ENCODE results near the gene TPM1.

DNA sequence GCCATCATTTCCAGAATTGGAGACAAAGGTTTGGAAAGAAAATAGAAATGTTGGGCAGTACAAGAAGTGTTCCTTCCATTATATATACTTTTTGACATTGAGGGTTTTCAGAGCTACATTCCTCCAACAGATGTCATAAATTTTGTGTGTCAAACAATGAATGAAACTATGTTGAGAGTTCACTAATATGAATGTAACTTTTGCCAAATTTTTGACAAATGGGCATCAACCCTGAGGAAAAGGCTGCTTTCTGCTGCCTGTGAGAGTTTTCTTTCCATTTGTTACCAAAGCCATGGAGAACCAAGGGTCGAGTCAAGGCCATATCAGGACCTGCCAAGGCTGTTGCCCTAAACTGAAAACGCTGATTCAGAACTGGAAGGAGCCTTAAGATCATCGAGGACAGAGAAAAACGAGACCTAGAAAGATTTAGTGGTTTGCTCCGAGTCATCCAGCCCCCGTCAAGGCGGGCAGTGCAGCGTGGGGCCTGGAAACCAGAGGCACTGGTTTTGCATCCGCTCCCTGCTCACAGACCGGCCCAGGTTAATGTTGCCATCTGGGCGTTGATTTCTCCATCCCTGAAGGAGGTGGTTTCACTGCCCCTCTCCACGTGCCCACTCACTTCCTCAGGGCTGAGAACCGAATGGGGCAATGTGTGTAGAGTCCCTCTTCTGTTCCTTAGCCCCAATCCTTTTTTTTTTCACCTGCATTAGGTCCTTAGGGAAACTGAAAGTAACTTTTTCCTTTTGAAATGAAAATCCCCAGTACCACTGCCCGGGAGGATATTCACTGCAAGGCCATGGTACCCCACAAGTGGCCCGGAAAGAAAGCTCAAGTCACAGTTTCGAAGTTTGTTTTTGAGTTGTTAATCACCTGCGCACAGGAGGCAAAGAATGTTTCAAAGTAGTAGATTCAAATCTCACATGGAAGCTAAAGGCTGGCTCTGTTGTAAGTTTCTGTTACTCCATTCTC, 32.8 kb downstream of the TPM1 start:
- TF ChIP-seq POLR2A (IDR thresholded peaks at IDR 0.05) (no peak), POLR2AphosphoS5 (IDR thresholded peaks at IDR 0.05) (no peak)
- TF ChIP-seq, protein P1, sequence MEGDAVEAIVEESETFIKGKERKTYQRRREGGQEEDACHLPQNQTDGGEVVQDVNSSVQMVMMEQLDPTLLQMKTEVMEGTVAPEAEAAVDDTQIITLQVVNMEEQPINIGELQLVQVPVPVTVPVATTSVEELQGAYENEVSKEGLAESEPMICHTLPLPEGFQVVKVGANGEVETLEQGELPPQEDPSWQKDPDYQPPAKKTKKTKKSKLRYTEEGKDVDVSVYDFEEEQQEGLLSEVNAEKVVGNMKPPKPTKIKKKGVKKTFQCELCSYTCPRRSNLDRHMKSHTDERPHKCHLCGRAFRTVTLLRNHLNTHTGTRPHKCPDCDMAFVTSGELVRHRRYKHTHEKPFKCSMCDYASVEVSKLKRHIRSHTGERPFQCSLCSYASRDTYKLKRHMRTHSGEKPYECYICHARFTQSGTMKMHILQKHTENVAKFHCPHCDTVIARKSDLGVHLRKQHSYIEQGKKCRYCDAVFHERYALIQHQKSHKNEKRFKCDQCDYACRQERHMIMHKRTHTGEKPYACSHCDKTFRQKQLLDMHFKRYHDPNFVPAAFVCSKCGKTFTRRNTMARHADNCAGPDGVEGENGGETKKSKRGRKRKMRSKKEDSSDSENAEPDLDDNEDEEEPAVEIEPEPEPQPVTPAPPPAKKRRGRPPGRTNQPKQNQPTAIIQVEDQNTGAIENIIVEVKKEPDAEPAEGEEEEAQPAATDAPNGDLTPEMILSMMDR (IDR thresholded peaks at IDR 0.05) = no peak

All from prostate gland (tissue), 2 donors.